IMR-90 (cell line): ENCODE measurements around the gene TNRC18. TPM values are rescaled to one million over a fixed set of nuclear protein-coding genes. Genes with fewer than 3 reads are reported as not detected.

Experiments
- ATAC-seq: fragments of 200-7000 bp; cut with Tn5 transposase; 2 replicates; pipeline ENCODE4 v1.9.1; 2020; ENCODE audit warnings: low read depth, mild to moderate bottlenecking, moderate library complexity
- BruUV-seq: library from RNA; stranded (reverse); fragments of 400-500 nt; replicated peaks from 2 replicates; lab custom pipeline; 2021; lab: Mats Ljungman, UMichigan
- CTCF ChIA-PET: fragments of 300-600 bp; formaldehyde crosslinking; extraction: SDS; loops from one replicate; lab custom pipeline; 2021; ENCODE audit warnings: antibody characterized with exemption; lab: Yijun Ruan, JAX
- POLR2A ChIA-PET: fragments of 300-600 bp; sonication (Branson Sonifier 250); formaldehyde crosslinking; loops from one replicate; lab custom pipeline; 2022; ENCODE audit warnings: antibody characterized with exemption; ENCODE audit not compliant: unreplicated experiment; lab: Charles Lee
- DNase-seq: peaks from one replicate; pipeline ENCODE4 v3.0.0; 2013
- H2AFZ ChIP-seq: replicated peaks from 2 replicates; pipeline ENCODE3; 2013; ENCODE audit warnings: low read length, mild to moderate bottlenecking; ENCODE audit not compliant: poor library complexity
- H2AK5ac ChIP-seq: 2 replicates; pipeline ENCODE4 v1.6.1; 2013; ENCODE audit warnings: low read depth, low read length, inconsistent platforms
- H2AK9ac ChIP-seq: replicated peaks from 2 replicates; pipeline ENCODE3; 2013; ENCODE audit warnings: mild to moderate bottlenecking, low read depth, low read length, moderate library complexity; ENCODE audit not compliant: poor library complexity
- H2BK120ac ChIP-seq: 2 replicates; pipeline ENCODE4 v1.6.1; 2013; ENCODE audit warnings: low read depth, low read length, inconsistent platforms
- H2BK15ac ChIP-seq: 3 replicates; pipeline ENCODE4 v1.6.1; 2013; ENCODE audit warnings: low read depth, low read length, inconsistent platforms
- H2BK20ac ChIP-seq: 2 replicates; pipeline ENCODE4 v1.6.1; 2013; ENCODE audit warnings: low read depth, mild to moderate bottlenecking, inconsistent platforms, low read length, moderate library complexity
- H2BK5ac ChIP-seq: 2 replicates; pipeline ENCODE4 v1.6.1; 2013; ENCODE audit warnings: mild to moderate bottlenecking, low read depth, low read length, inconsistent platforms; ENCODE audit not compliant: poor library complexity, severe bottlenecking
- H3K14ac ChIP-seq: replicated peaks from 2 replicates; pipeline ENCODE4 v1.6.1; 2013; ENCODE audit warnings: low read depth, low read length, inconsistent platforms
- H3K18ac ChIP-seq: 2 replicates; pipeline ENCODE4 v1.6.1; 2013; ENCODE audit warnings: low read depth, low read length, control low read depth
- H3K23ac ChIP-seq: 2 replicates; pipeline ENCODE4 v1.6.1; 2013; ENCODE audit warnings: low read depth, low read length, inconsistent platforms
- H3K27ac ChIP-seq: 2 replicates; pipeline ENCODE4 v1.5.1; 2013; ENCODE audit warnings: mild to moderate bottlenecking, control low read depth, low read length; ENCODE audit not compliant: insufficient read depth
- H3K27me3 ChIP-seq: 2 replicates; pipeline ENCODE4 v1.6.1; 2013; ENCODE audit warnings: low read length; ENCODE audit not compliant: control insufficient read depth, insufficient read depth
- H3K36me3 ChIP-seq: 2 replicates; pipeline ENCODE4 v1.6.1; 2013; ENCODE audit warnings: low read length, mixed read lengths; ENCODE audit not compliant: control insufficient read depth, insufficient read depth
- H3K4ac ChIP-seq: 2 replicates; pipeline ENCODE4 v1.6.1; 2013; ENCODE audit warnings: low read depth, low read length, inconsistent platforms
- H3K4me1 ChIP-seq: 2 replicates; pipeline ENCODE4 v1.6.1; 2013; ENCODE audit warnings: low read length, mixed read lengths; ENCODE audit not compliant: control insufficient read depth, insufficient read depth
- H3K4me2 ChIP-seq: 2 replicates; pipeline ENCODE4 v1.6.1; 2013; ENCODE audit warnings: low read depth, mild to moderate bottlenecking, control low read depth, low read length, moderate library complexity
- H3K4me3 ChIP-seq: 2 replicates; pipeline ENCODE4 v1.5.1; 2013; ENCODE audit warnings: low read depth, mild to moderate bottlenecking, control low read depth, low read length, moderate library complexity; ENCODE audit not compliant: insufficient read depth
- H3K56ac ChIP-seq: 2 replicates; pipeline ENCODE4 v1.6.1; 2013; ENCODE audit warnings: low read length, inconsistent platforms; ENCODE audit not compliant: insufficient read depth; ENCODE audit errors: extremely low read depth
- H3K79me1 ChIP-seq, 2 experiments: 2 replicates each; pipeline ENCODE4 v1.6.1; 2013; ENCODE audit warnings: low read length in 2 of 2, inconsistent platforms in 1 of 2, low read depth in 1 of 2
- H3K9ac ChIP-seq: 2 replicates; pipeline ENCODE4 v1.6.1; 2013; ENCODE audit warnings: low read depth, low read length, control low read depth
- H3K9me1 ChIP-seq: 2 replicates; pipeline ENCODE4 v1.6.1; 2013; ENCODE audit warnings: low read length, inconsistent platforms; ENCODE audit not compliant: insufficient read depth
- H3K9me3 ChIP-seq: 2 replicates; pipeline ENCODE4 v1.6.1; 2013; ENCODE audit warnings: low read length; ENCODE audit not compliant: control insufficient read depth, insufficient read depth
- H4K20me1 ChIP-seq: 2 replicates; pipeline ENCODE4 v1.6.1; 2013; ENCODE audit warnings: low read length, inconsistent platforms; ENCODE audit not compliant: insufficient read depth
- H4K5ac ChIP-seq: 2 replicates; pipeline ENCODE4 v1.6.1; 2013; ENCODE audit warnings: mild to moderate bottlenecking, low read depth, low read length, control low read depth
- H4K8ac ChIP-seq, 2 experiments: 2 replicates each; pipeline ENCODE4 v1.6.1; 2013; ENCODE audit warnings: low read depth in 2 of 2, low read length in 2 of 2, control low read depth in 1 of 2, inconsistent platforms in 1 of 2
- H4K91ac ChIP-seq: 2 replicates; pipeline ENCODE4 v1.6.1; 2013; ENCODE audit warnings: low read depth, low read length, inconsistent platforms; ENCODE audit not compliant: insufficient read depth
- BHLHE40 ChIP-seq: fragments of 150-350 bp; IDR thresholded peaks from 2 replicates; pipeline ENCODE4 v1.6.1; 2016; ENCODE audit warnings: mild to moderate bottlenecking, low read depth, low read length
- CEBPB ChIP-seq: IDR thresholded peaks from 2 replicates; pipeline ENCODE4 v1.6.1; 2012; ENCODE audit warnings: low read depth, low read length, improper control_type of control experiment
- CHD1 ChIP-seq: IDR thresholded peaks from 2 replicates; pipeline ENCODE4 v1.6.1; 2012; ENCODE audit warnings: low read depth, low read length, improper control_type of control experiment
- CTCF ChIP-seq: conservative IDR thresholded peaks from 2 replicates; pipeline ENCODE4 v1.5.1; 2012; ENCODE audit warnings: mild to moderate bottlenecking, low read depth, low read length, improper control_type of control experiment
- ELK1 ChIP-seq: fragments of 150-350 bp; IDR thresholded peaks from 2 replicates; pipeline ENCODE4 v1.6.1; 2016; ENCODE audit warnings: low read depth, mild to moderate bottlenecking, low read length, moderate library complexity, borderline replicate concordance
- FOS ChIP-seq: fragments of 150-350 bp; IDR thresholded peaks from 2 replicates; pipeline ENCODE4 v1.6.1; 2016; ENCODE audit warnings: low read depth, low read length
- MAFK ChIP-seq: IDR thresholded peaks from 2 replicates; pipeline ENCODE4 v1.6.1; 2012; ENCODE audit warnings: low read depth, low read length, improper control_type of control experiment
- MAZ ChIP-seq: IDR thresholded peaks from 2 replicates; pipeline ENCODE4 v1.6.1; 2012; ENCODE audit warnings: low read depth, mild to moderate bottlenecking, low read length, improper control_type of control experiment, moderate library complexity, borderline replicate concordance
- MXI1 ChIP-seq: IDR thresholded peaks from 2 replicates; pipeline ENCODE4 v1.6.1; 2012; ENCODE audit warnings: low read depth, mild to moderate bottlenecking, low read length, moderate library complexity, borderline replicate concordance
- NFE2L2 ChIP-seq: fragments of 150-350 bp; IDR thresholded peaks from 2 replicates; pipeline ENCODE4 v1.6.1; 2016; ENCODE audit warnings: low read depth, mild to moderate bottlenecking, low read length
- POLR2A ChIP-seq: IDR thresholded peaks from 2 replicates; pipeline ENCODE4 v1.6.1; 2012; ENCODE audit warnings: mild to moderate bottlenecking, low read depth, low read length
- RAD21 ChIP-seq: IDR thresholded peaks from 2 replicates; pipeline ENCODE4 v1.6.1; 2012; ENCODE audit warnings: low read length, improper control_type of control experiment
- RCOR1 ChIP-seq: IDR thresholded peaks from 2 replicates; pipeline ENCODE4 v1.6.1; 2012; ENCODE audit warnings: mild to moderate bottlenecking, low read length, improper control_type of control experiment; ENCODE audit not compliant: insufficient replicate concordance
- RFX5 ChIP-seq: IDR thresholded peaks from 2 replicates; pipeline ENCODE4 v1.8.0; 2012; ENCODE audit warnings: low read depth, mild to moderate bottlenecking, low read length, moderate library complexity
- SMC3 ChIP-seq: fragments of 150-350 bp; IDR thresholded peaks from 2 replicates; pipeline ENCODE4 v1.6.1; 2016; ENCODE audit warnings: low read depth, mild to moderate bottlenecking, antibody characterized with exemption, low read length, moderate library complexity
- USF2 ChIP-seq: fragments of 150-350 bp; IDR thresholded peaks from 2 replicates; pipeline ENCODE4 v1.6.1; 2017; ENCODE audit warnings: mild to moderate bottlenecking, antibody characterized with exemption, low read length, low read depth
- WGBS, 2 experiments: methylation state at CpG; one replicate each; pipeline versions ENCODE4 v1.1.5 to v1.1.7; 2013; ENCODE audit warnings: missing lambda C conversion rate in 2 of 2; ENCODE audit not compliant: insufficient read length in 1 of 2; ENCODE audit errors: extremely low coverage in 2 of 2; 5-methylcytosine and 5-hydroxymethylcytosine counted together
- dilution Hi-C: fragments of 300-500 bp; cut with HindIII; formaldehyde crosslinking; loops from one replicate; pipeline ENCODE4 v1.14.3; 2018; ENCODE audit warnings: low sequenced_read_pairs; ENCODE audit not compliant: unreplicated experiment
- in situ Hi-C: fragments of 300-500 bp; cut with MboI; formaldehyde crosslinking; loops from 3 replicates; pipeline ENCODE4 v1.14.3; 2019; ENCODE audit warnings: low sequenced_read_pairs, inconsistent platforms, mixed read lengths
- intact Hi-C: fragments of 100-400 bp; cut with micrococcal nuclease; formaldehyde crosslinking; loops from 2 replicates; pipeline ENCODE4 v1.10.0; 2022
- polyA plus RNA-seq, 3 experiments: library from polyadenylated mRNA; depleted of rRNA; stranded (reverse); fragments of >200 nt; gene quantifications; 2 replicates each; pipeline ENCODE4 v1.2.3, GENCODE V29; 2012; ENCODE audit warnings: low replicate concordance in 1 of 3
- total RNA-seq: library from RNA; depleted of rRNA; stranded (reverse); fragments of >200 nt; gene quantifications from 2 replicates; pipeline ENCODE4 v1.2.3, GENCODE V29; 2012

The TNRC18 gene
- total and polyA plus RNA-seq, 2 of the 4 experiments (the other 2 are of a cell fraction): 4.7 to 29.6 TPM

GRCh38 chr7:5363729-5364128 is 59.9 kb downstream of the TNRC18 start:
- dilution Hi-C loops: no loop called here

More at GRCh38 chr7:5363729-5364128, 59.9 kb downstream of the TNRC18 start:
- no peak overlapping the region for H4K5ac ChIP-seq
- peaks cover 57% of the 10 kb centered on the region for H3K36me3 ChIP-seq
- ChIA-PET POLR2A (no interaction called here), CTCF (no interaction called here)
- no peak overlapping the region for H2BK20ac ChIP-seq
- peaks cover 70% of the 10 kb centered on the region for H4K20me1 ChIP-seq
- H3K27me3 ChIP-seq: no peaks in the 10 kb centered on the region
- no CpG with 5 or more reads among the region's 8 CpGs for WGBS, 2 experiments
- no peak overlapping the region for H3K56ac ChIP-seq
- H3K4me3 ChIP-seq: no peak overlapping the region
- H4K8ac ChIP-seq: no peak overlapping the region
- ATAC-seq (no peak), DNase-seq (no peak)
- H3K14ac ChIP-seq: no peak overlapping the region
- H3K4me2 ChIP-seq: no peak overlapping the region
- BruUV-seq: no TSS peak
- H2BK15ac ChIP-seq: no peak overlapping the region
- no peaks in the 10 kb centered on the region for H3K4me1 ChIP-seq
- H2BK120ac ChIP-seq: no peak overlapping the region
- H2AK5ac ChIP-seq: no peak overlapping the region
- H2BK5ac ChIP-seq: no peak overlapping the region
- H3K9me3 ChIP-seq: no peaks in the 10 kb centered on the region
- peaks cover 16 to 70% of the 10 kb centered on the region in 2 experiments for H3K79me1 ChIP-seq
- no peak overlapping the region for H4K91ac ChIP-seq
- H2AK9ac ChIP-seq: no peak overlapping the region
- intact Hi-C loops (loop anchor here (10.0 kb wide), 1 partner anchor 119 kb away; no protein-coding TSS in a partner anchor), in situ Hi-C loops (no loop called here)
- no peak overlapping the region for H2AFZ ChIP-seq
- no peak overlapping the region for H3K23ac ChIP-seq
- no peak for TF ChIP-seq NFE2L2
- TF ChIP-seq RFX5: no peak
- no peak for TF ChIP-seq ELK1
- TF ChIP-seq POLR2A: no peak
- TF ChIP-seq BHLHE40: no peak
- no peak for TF ChIP-seq CTCF
- no peak for TF ChIP-seq MXI1
- no peak for TF ChIP-seq CEBPB
- TF ChIP-seq FOS: no peak
- TF ChIP-seq RAD21: no peak
- TF ChIP-seq USF2: no peak
- no peak for TF ChIP-seq MAZ
- TF ChIP-seq SMC3: no peak
- TF ChIP-seq MAFK: no peak
- TF ChIP-seq CHD1: no peak
- no peak for TF ChIP-seq RCOR1
- H3K9ac ChIP-seq: no peak overlapping the region
- H3K9me1 ChIP-seq: 0 out of 2 replicates have a peak, but pooled peaks cover 2% of the 10 kb centered on the region
- H3K18ac ChIP-seq: no peak overlapping the region
- no peak overlapping the region for H3K4ac ChIP-seq
- H3K27ac ChIP-seq: no peak overlapping the region
